GM12892 (cell line): Measurements from ENCODE around the gene PRR20G.

Experiments
- POLR2AphosphoS5 ChIP-seq: IDR thresholded peaks from 2 replicates; pipeline ENCODE4 v1.6.1; 2011; ENCODE audit warnings: low read depth, low read length, control low read depth
- TAF1 ChIP-seq: IDR thresholded peaks from 2 replicates; pipeline ENCODE4 v1.6.1; 2011; ENCODE audit warnings: low read depth, mild to moderate bottlenecking, control low read depth, low read length, borderline replicate concordance

- no peak for TF ChIP-seq POLR2AphosphoS5
- no peak for TF ChIP-seq TAF1
Observed at GRCh38 chr3:127307112-127307835, 19.4 kb upstream of the PRR20G start.
